GM19438 (cell line): ENCODE data around the gene MZT2A.
"Not testable (repeated sequence)": the region's sequence is repeated elsewhere in the genome, so short reads cannot be mapped to it uniquely, and the experiment has no call there.

Source experiments
- ATAC-seq: cut with Tn5 transposase; IDR thresholded peaks from one replicate; pipeline ENCODE4 v1.9.1; 2021; ENCODE audit warnings: low read depth; ENCODE audit not compliant: unreplicated experiment

Gene MZT2A

GRCh38 chr2:131521524-131521923, 29.3 kb upstream of the MZT2A start:
- not testable (repeated sequence) for ATAC-seq

- ATAC-seq, result no peak
These were observed 28.3 kb upstream of the MZT2A start for GRCh38 chr2:131520526-131520925.

- not testable (repeated sequence) for ATAC-seq
These were observed 27.8 kb upstream of the MZT2A start for GRCh38 chr2:131519871-131520470.

- no peak for ATAC-seq
These were observed 27.3 kb upstream of the MZT2A start for GRCh38 chr2:131519466-131519865.

GRCh38 chr2:131518531-131518930, 26.3 kb upstream of the MZT2A start:
- ATAC-seq, result not testable (repeated sequence)

- not testable (repeated sequence) for ATAC-seq
These were observed 25.7 kb upstream of the MZT2A start for GRCh38 chr2:131517856-131518255.

- ATAC-seq, result no peak
These were observed 25.1 kb upstream of the MZT2A start for GRCh38 chr2:131517106-131517831.

- ATAC-seq, result not testable (repeated sequence)
These were observed 24.4 kb upstream of the MZT2A start for GRCh38 chr2:131516621-131517020.

GRCh38 chr2:131516011-131516410, 23.8 kb upstream of the MZT2A start:
- no peak for ATAC-seq

GRCh38 chr2:131515235-131515634, 23.0 kb upstream of the MZT2A start:
- not testable (repeated sequence) for ATAC-seq

GRCh38 chr2:131514408-131515166, 22.4 kb upstream of the MZT2A start:
- peak; percentile 84 for ATAC-seq

- not testable (repeated sequence) for ATAC-seq
These were observed 20.0 kb upstream of the MZT2A start for GRCh38 chr2:131511969-131512870.

- not testable (repeated sequence) for ATAC-seq
These were observed 19.2 kb upstream of the MZT2A start for GRCh38 chr2:131511291-131511968.

- ATAC-seq, result no peak
These were observed 17.4 kb upstream of the MZT2A start for GRCh38 chr2:131509615-131510014.

- not testable (repeated sequence) for ATAC-seq
These were observed 12.0 kb upstream of the MZT2A start for GRCh38 chr2:131504082-131504750.

- ATAC-seq, result not testable (repeated sequence)
These were observed 11.4 kb upstream of the MZT2A start for GRCh38 chr2:131503587-131503986.

GRCh38 chr2:131498321-131498973, 6.2 kb upstream of the MZT2A start:
- not testable (repeated sequence) for ATAC-seq

- ATAC-seq, result not testable (repeated sequence)
These were observed 3.3 kb upstream of the MZT2A start for GRCh38 chr2:131495506-131495905.
